DMS79 (cell line): Measurements from ENCODE around the gene ECI1.

Source experiments
- DNase-seq: peaks from one replicate; lab custom pipeline; 2025; lab: John Stamatoyannopoulos, UW

The ECI1 gene

GRCh38 chr16:2233872-2234812 is 17.2 kb downstream of the ECI1 start:
- DNase-seq: peak; percentile 88

GRCh38 chr16:2233046-2233775 is 18.2 kb downstream of the ECI1 start:
- DNase-seq: no peak

- DNase-seq: no peak
These were observed 19.0 kb downstream of the ECI1 start for GRCh38 chr16:2232094-2232990.

- DNase-seq: peak; percentile 92
These were observed 20.1 kb downstream of the ECI1 start for GRCh38 chr16:2231016-2231931.

GRCh38 chr16:2230376-2230775 is 21.0 kb downstream of the ECI1 start:
- no peak for DNase-seq

- DNase-seq: no peak
These were observed 21.6 kb downstream of the ECI1 start for GRCh38 chr16:2229632-2230250.

GRCh38 chr16:2229091-2229490 is 22.3 kb downstream of the ECI1 start:
- DNase-seq: no peak

- no peak for DNase-seq
These were observed 23.1 kb downstream of the ECI1 start for GRCh38 chr16:2228161-2228824.

- no peak for DNase-seq
These were observed 24.5 kb downstream of the ECI1 start for GRCh38 chr16:2226918-2227317.

GRCh38 chr16:2226245-2226793 is 25.1 kb downstream of the ECI1 start:
- DNase-seq: no peak

- DNase-seq: no peak
These were observed 27.4 kb downstream of the ECI1 start for GRCh38 chr16:2223942-2224486.

- DNase-seq: peak; percentile 98
These were observed 28.0 kb downstream of the ECI1 start, which contains the start of gene E4F1 for GRCh38 chr16:2223221-2223941. E4F1 (plus strand) TSS chr16:2223591; CDS start chr16:2223614, 23 bp downstream.

GRCh38 chr16:2216330-2216729 is 35.1 kb downstream of the ECI1 start:
- DNase-seq: no peak

- DNase-seq: no peak
These were observed 36.7 kb downstream of the ECI1 start, which contains the start of gene PGP for GRCh38 chr16:2214719-2214968. PGP (minus strand) TSS chr16:2214840; CDS start chr16:2214777, 63 bp downstream.

GRCh38 chr16:2213817-2214718 is 37.3 kb downstream of the ECI1 start:
- no peak for DNase-seq

GRCh38 chr16:2212362-2213324 is 38.7 kb downstream of the ECI1 start:
- no peak for DNase-seq
